Measurements from ENCODE around the gene PTEN. TPM values are rescaled to one million over a fixed set of nuclear protein-coding genes. Genes with fewer than 3 reads are reported as not detected.

The PTEN gene
- 47.3 and 64.2 TPM in 2 replicates for polyA plus RNA-seq

DNA sequence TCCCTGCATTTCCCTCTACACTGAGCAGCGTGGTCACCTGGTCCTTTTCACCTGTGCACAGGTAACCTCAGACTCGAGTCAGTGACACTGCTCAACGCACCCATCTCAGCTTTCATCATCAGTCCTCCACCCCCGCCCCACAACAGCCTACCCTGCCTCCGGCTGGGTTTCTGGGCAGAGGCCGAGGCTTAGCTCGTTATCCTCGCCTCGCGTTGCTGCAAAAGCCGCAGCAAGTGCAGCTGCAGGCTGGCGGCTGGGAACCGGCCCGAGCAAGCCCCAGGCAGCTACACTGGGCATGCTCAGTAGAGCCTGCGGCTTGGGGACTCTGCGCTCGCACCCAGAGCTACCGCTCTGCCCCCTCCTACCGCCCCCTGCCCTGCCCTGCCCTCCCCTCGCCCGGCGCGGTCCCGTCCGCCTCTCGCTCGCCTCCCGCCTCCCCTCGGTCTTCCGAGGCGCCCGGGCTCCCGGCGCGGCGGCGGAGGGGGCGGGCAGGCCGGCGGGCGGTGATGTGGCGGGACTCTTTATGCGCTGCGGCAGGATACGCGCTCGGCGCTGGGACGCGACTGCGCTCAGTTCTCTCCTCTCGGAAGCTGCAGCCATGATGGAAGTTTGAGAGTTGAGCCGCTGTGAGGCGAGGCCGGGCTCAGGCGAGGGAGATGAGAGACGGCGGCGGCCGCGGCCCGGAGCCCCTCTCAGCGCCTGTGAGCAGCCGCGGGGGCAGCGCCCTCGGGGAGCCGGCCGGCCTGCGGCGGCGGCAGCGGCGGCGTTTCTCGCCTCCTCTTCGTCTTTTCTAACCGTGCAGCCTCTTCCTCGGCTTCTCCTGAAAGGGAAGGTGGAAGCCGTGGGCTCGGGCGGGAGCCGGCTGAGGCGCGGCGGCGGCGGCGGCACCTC lies at the start of gene PTEN, which contains the start of gene KLLN:
Gene PTEN, plus strand, starts transcription at position 573 of the 891 bp plus-strand sequence. CDS start 845 bp downstream, outside the sequence.
Gene KLLN, minus strand, starts transcription at position 481 of the 891 bp plus-strand sequence. CDS start 1,046 bp downstream, outside the sequence.

DNA sequence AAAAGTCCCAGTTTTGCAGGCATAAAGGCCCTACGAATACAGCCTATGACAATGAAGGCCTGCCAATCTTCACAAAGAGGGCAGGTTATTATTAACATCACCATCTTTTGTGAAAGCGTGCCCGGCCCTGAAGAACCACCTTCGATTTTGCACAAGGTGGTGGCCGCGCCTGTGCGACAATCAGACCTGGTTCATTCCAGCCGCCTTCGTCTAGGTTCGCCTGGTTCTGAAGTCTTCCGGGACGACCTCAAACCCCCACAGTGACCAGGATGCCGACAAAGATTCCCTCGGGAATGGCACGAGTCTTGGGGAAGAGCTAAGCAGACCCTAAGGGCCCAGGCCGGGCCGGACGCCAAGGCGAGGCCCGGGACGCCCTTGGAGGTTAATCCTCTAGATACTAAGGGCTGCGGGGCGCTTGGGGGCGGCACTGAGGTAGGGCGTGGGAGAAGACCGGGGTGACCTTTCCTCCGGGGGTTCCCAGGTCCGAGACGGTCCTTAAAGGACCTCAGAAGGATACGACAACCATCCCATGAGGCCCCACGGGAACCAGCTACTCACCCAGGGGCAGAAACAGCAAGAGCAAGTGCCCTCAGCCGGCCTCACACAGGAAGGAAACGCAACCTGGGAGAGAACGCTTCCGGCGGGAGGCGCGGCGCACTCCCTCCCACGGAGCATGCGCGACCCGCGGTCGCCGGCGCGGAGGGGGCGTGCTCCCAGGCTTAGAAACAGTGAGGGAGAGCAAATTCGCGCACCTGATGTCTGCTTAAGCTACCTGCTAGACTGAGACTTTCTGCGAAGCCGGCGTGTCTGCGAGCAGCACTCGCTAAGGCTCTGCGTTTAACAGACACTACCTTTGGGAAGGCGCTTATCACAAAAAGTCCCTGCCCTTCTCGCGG lies 45.6 kb upstream of the PTEN start, which contains the start of gene ATAD1:
Gene ATAD1, minus strand, starts transcription at position 618 of the 896 bp plus-strand sequence. CDS start 3,627 bp downstream, outside the sequence.

Other genes with a start within 250 kb of the PTEN start
- 0.16 and 2.3 TPM in 2 replicates for gene PAPSS2, start 203.7 kb upstream of the PTEN start, polyA plus RNA-seq
- 120 and 130 TPM in 2 replicates for gene ATAD1, start 45.4 kb upstream of the PTEN start, polyA plus RNA-seq
- gene KLLN, start 92 bp upstream of the PTEN start, polyA plus RNA-seq = 0.21 and 0.99 TPM in 2 replicates